Mesenchymal stem cell (in vitro differentiated cells and primary cell): Measurements from ENCODE around the gene FHIT.
"Not testable (repeated sequence)": the region's sequence is repeated elsewhere in the genome, so short reads cannot be mapped to it uniquely, and the experiment has no call there.

ENCODE experiments used
- DNase-seq: peaks from one replicate; pipeline ENCODE4 v3.0.0-alpha.2; 2013
- H2AFZ ChIP-seq: one replicate; pipeline ENCODE4 v1.6.1; 2013; ENCODE audit warnings: low read depth, mild to moderate bottlenecking, control low read depth, inconsistent platforms, low read length, moderate library complexity
- H2AK5ac ChIP-seq: 2 replicates; pipeline ENCODE4 v1.6.1; 2013; ENCODE audit warnings: low read length, moderate library complexity, mild to moderate bottlenecking, inconsistent platforms; ENCODE audit not compliant: severe bottlenecking
- H2BK120ac ChIP-seq: one replicate; pipeline ENCODE4 v1.6.1; 2013; ENCODE audit warnings: low read depth, mild to moderate bottlenecking, inconsistent platforms, low read length, moderate library complexity
- H2BK12ac ChIP-seq, 2 experiments: one replicate each; pipeline ENCODE4 v1.6.1; 2013; ENCODE audit warnings: inconsistent platforms in 2 of 2, low read length in 2 of 2, mild to moderate bottlenecking in 2 of 2, moderate library complexity in 2 of 2, control low read depth in 1 of 2
- H2BK15ac ChIP-seq: one replicate; pipeline ENCODE4 v1.6.1; 2013; ENCODE audit warnings: mild to moderate bottlenecking, low read depth, inconsistent platforms; ENCODE audit not compliant: poor library complexity, severe bottlenecking
- H2BK5ac ChIP-seq: 2 replicates; pipeline ENCODE4 v1.6.1; 2013; ENCODE audit warnings: low read depth, mild to moderate bottlenecking, low read length, control low read depth, inconsistent platforms; ENCODE audit not compliant: poor library complexity, severe bottlenecking
- H3K14ac ChIP-seq, 2 experiments: one replicate each; pipeline ENCODE4 v1.6.1; 2013; ENCODE audit warnings: inconsistent platforms in 2 of 2, low read length in 2 of 2, control low read depth in 1 of 2, mild to moderate bottlenecking in 1 of 2, moderate library complexity in 1 of 2
- H3K18ac ChIP-seq, 2 experiments: one replicate each; pipeline ENCODE4 v1.6.1; 2013; ENCODE audit warnings: inconsistent platforms in 2 of 2, low read length in 2 of 2, control low read depth in 1 of 2, low read depth in 1 of 2, mild to moderate bottlenecking in 1 of 2
- H3K23ac ChIP-seq, 2 experiments: one replicate each; pipeline ENCODE4 v1.6.1; 2013; ENCODE audit warnings: inconsistent platforms in 2 of 2, low read length in 2 of 2, mild to moderate bottlenecking in 2 of 2, moderate library complexity in 2 of 2, control low read depth in 1 of 2
- H3K27ac ChIP-seq: 2 replicates; pipeline ENCODE4 v1.5.1; 2013; ENCODE audit warnings: mild to moderate bottlenecking, moderate library complexity, low read length, control low read depth, inconsistent platforms; ENCODE audit not compliant: poor library complexity, severe bottlenecking
- H3K27me3 ChIP-seq, 2 experiments: 2 replicates each; pipeline versions ENCODE4 v1.6.1 to v1.7.0; 2013; ENCODE audit warnings: low read length in 2 of 2, mild to moderate bottlenecking in 2 of 2, moderate library complexity in 2 of 2, control low read depth in 1 of 2, inconsistent platforms in 1 of 2; ENCODE audit not compliant: control insufficient read depth in 1 of 2, insufficient read depth in 1 of 2
- H3K36me3 ChIP-seq, 2 experiments: 2 replicates each; pipeline versions ENCODE4 v1.6.1 to v1.7.0; 2013; ENCODE audit warnings: low read length in 2 of 2, control low read depth in 1 of 2, inconsistent platforms in 1 of 2, low read depth in 1 of 2, mild to moderate bottlenecking in 1 of 2; ENCODE audit not compliant: insufficient read depth in 2 of 2, control insufficient read depth in 1 of 2
- H3K4ac ChIP-seq, 2 experiments: one replicate each; pipeline ENCODE4 v1.6.1; 2013; ENCODE audit warnings: inconsistent platforms in 2 of 2, low read length in 2 of 2, mild to moderate bottlenecking in 2 of 2, moderate library complexity in 2 of 2, control low read depth in 1 of 2, low read depth in 1 of 2
- H3K4me1 ChIP-seq: 2 replicates; pipeline ENCODE4 v1.6.1; 2013; ENCODE audit warnings: low read depth, low read length, control low read depth; ENCODE audit not compliant: control insufficient read depth, insufficient read depth
- H3K4me2 ChIP-seq: 2 replicates; pipeline ENCODE4 v1.6.1; 2013; ENCODE audit warnings: low read length, mild to moderate bottlenecking, inconsistent platforms; ENCODE audit not compliant: poor library complexity, severe bottlenecking
- H3K4me3 ChIP-seq, 2 experiments: 2 replicates each; pipeline versions ENCODE4 v1.5.1 to v1.7.0; 2013; ENCODE audit warnings: low read length in 2 of 2, mild to moderate bottlenecking in 2 of 2, control low read depth in 1 of 2, low read depth in 1 of 2; ENCODE audit not compliant: insufficient read depth in 1 of 2
- H3K79me1 ChIP-seq: replicated peaks from 2 replicates; pipeline ENCODE4 v1.6.1; 2013; ENCODE audit warnings: mild to moderate bottlenecking, control low read depth, low read length, inconsistent platforms; ENCODE audit not compliant: poor library complexity, severe bottlenecking
- H3K9ac ChIP-seq: 2 replicates; pipeline ENCODE4 v1.7.0; 2013; ENCODE audit warnings: mild to moderate bottlenecking, low read length, moderate library complexity
- H3K9me3 ChIP-seq: 2 replicates; pipeline ENCODE4 v1.7.0; 2013; ENCODE audit warnings: mild to moderate bottlenecking, low read length; ENCODE audit not compliant: control insufficient read depth
- H4K8ac ChIP-seq: one replicate; pipeline ENCODE4 v1.6.1; 2013; ENCODE audit warnings: inconsistent platforms, mild to moderate bottlenecking, low read length, moderate library complexity
- H4K91ac ChIP-seq: one replicate; pipeline ENCODE4 v1.6.1; 2013; ENCODE audit warnings: mild to moderate bottlenecking, low read length, inconsistent platforms
- WGBS: methylation state at CpG from one replicate; pipeline ENCODE4 v1.1.7; 2013; ENCODE audit warnings: mixed read lengths; 5-methylcytosine and 5-hydroxymethylcytosine counted together

Gene FHIT

DNA sequence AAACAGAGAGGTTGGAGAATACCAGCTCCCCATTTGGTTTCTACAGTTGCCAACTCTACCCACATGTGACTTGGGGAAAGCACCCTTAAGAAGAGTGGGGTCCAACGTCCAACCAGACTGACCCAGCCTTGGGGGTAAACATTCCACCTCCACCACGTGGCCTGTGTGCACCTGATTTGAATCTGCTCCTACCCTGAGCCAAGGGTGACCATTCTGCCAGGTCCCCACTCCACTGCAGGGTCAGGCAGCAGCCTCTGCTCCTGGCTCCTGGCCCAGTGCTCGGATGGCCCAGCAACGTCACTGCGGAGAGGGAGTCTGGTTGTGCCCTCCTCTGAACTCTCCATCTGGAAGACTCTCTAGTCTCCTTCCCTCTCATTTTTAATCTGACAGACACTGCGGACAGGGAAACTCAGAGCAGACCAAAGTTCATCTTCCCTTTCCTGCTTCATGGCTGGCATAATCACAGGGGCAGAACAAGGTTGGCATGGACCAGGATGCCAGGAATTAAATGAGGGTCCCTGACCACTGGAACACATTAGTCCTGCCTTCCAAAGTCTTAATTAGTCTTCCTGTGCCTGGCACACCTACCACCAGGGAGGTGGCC, 29.4 kb downstream of the FHIT start:
- Histone ChIP-seq H3K27ac (no peak overlapping the region), H2BK15ac (no peak overlapping the region), H3K4me3 (no peak overlapping the region), H4K91ac (no peak overlapping the region), H3K9ac (no peak overlapping the region), H3K18ac (no peak overlapping the region), H3K36me3 (peaks cover 0 to 3% of the 10 kb centered on the region in 2 experiments), H3K79me1 (peaks cover 5% of the 10 kb centered on the region), H3K9me3 (peaks cover 3% of the 10 kb centered on the region), H2BK12ac (no peak overlapping the region), H2BK5ac (no peak overlapping the region), H4K8ac (no peak overlapping the region), H3K27me3 (no peaks in the 10 kb centered on the region), H2BK120ac (no peak overlapping the region), H3K4me1 (no peaks in the 10 kb centered on the region), H2AFZ (no peak overlapping the region), H3K4me2 (no peak overlapping the region), H3K14ac (no peak overlapping the region), H3K4ac (no peak overlapping the region), H3K23ac (no peak overlapping the region), H2AK5ac (no peak overlapping the region)
- WGBS = 73% methylated on average over 6 of the region's 6 CpGs
- DNase-seq = no peak

DNA sequence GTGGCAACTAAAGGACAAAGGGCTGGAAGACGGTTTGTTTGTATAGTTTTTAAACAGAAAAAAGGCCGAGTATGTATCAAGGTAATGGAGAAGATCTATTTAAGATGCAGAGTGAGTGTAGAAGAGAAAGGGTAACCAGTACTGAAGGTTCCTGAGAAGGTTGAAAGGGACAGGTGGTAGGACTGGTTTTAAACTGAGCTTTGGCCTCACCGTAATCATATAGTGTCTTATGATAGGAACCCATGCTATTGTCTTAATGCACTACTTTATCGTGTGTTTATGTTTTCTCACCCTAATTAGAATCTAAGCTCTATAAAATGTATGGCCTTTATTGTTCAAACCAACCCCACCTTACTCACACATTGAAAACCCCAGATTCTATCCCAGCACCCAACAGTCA, 32.7 kb downstream of the FHIT start:
- Histone ChIP-seq H3K27ac (no peak overlapping the region), H3K9ac (no peak overlapping the region), H3K4me2 (no peak overlapping the region), H3K14ac (no peak overlapping the region), H4K8ac (no peak overlapping the region), H2BK120ac (no peak overlapping the region), H2AK5ac (no peak overlapping the region), H2AFZ (no peak overlapping the region), H2BK15ac (no peak overlapping the region), H3K36me3 (peaks cover 0 to 3% of the 10 kb centered on the region in 2 experiments), H3K27me3 (no peaks in the 10 kb centered on the region), H3K4me1 (no peaks in the 10 kb centered on the region), H3K23ac (no peak overlapping the region), H3K18ac (no peak overlapping the region), H3K9me3 (peaks cover 3% of the 10 kb centered on the region), H2BK5ac (no peak overlapping the region), H2BK12ac (no peak overlapping the region), H3K79me1 (peaks cover 5% of the 10 kb centered on the region), H3K4me3 (no peak overlapping the region), H4K91ac (no peak overlapping the region), H3K4ac (no peak overlapping the region)
- DNase-seq = no peak
- WGBS = 86% methylated on average over 2 of the region's 4 CpGs

DNA sequence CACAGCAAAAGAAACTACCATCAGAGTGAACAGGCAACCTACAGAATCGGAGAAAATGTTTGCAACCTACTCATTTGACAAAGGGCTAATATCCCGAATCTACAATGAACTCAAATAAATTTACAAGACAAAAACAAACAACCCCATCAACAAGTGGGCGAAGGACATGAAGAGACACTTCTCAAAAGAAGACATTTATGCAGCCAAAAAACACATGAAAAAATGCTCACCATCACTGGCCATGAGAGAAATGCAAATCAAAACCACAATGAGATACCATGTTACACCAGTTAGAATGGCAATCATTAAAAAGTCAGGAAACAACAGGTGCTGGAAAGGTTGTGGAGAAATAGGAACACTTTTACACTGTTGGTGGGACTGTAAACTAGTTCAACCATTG, 35.1 kb downstream of the FHIT start:
- not testable (repeated sequence) for H2BK15ac ChIP-seq, H3K4me1 ChIP-seq, H3K9me3 ChIP-seq, H2AFZ ChIP-seq, H3K23ac ChIP-seq, H3K27ac ChIP-seq, H2BK5ac ChIP-seq, H3K4me2 ChIP-seq, H3K27me3 ChIP-seq, H2BK12ac ChIP-seq, DNase-seq, H4K8ac ChIP-seq, H3K4ac ChIP-seq, H4K91ac ChIP-seq, H3K4me3 ChIP-seq, H2AK5ac ChIP-seq, H3K14ac ChIP-seq, H3K36me3 ChIP-seq, H3K18ac ChIP-seq, H3K9ac ChIP-seq, H3K79me1 ChIP-seq, H2BK120ac ChIP-seq
- WGBS = 77% methylated on average over 3 of the region's 3 CpGs

DNA sequence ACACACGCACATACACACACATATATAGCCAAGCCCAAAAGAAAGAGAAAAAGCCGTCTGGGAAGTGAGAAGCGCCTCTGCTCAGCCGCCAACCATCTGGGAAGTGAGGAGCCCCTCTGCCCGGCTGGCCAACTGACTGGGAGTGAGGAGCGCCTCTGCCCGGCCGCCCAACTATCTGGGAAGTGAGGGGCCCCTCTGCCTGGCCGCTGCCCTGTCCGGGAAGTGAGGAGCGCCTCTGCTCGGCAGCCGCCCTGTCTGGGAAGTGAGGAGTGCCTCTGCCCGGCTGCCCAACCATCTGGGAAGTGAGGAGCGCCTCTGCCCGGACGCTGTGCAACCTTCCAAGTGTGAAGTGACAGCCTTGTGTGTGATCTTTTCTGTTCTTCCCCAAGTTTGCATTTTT, 49.2 kb downstream of the FHIT start:
- no peak overlapping the region for H3K4ac ChIP-seq
- H2BK120ac ChIP-seq = no peak overlapping the region
- no peak overlapping the region for H3K14ac ChIP-seq
- no peak overlapping the region for H3K9ac ChIP-seq
- no peak overlapping the region for H2BK15ac ChIP-seq
- no peak for DNase-seq
- H2BK5ac ChIP-seq = no peak overlapping the region
- H3K4me2 ChIP-seq = no peak overlapping the region
- no peaks in the 10 kb centered on the region for H3K36me3 ChIP-seq
- H3K23ac ChIP-seq = no peak overlapping the region
- no peak overlapping the region for H3K27ac ChIP-seq
- no peak overlapping the region for H2AK5ac ChIP-seq
- H3K18ac ChIP-seq = no peak overlapping the region
- H2AFZ ChIP-seq = no peak overlapping the region
- H3K9me3 ChIP-seq = no peaks in the 10 kb centered on the region
- no peak overlapping the region for H4K91ac ChIP-seq
- H4K8ac ChIP-seq = no peak overlapping the region
- no peaks in the 10 kb centered on the region for H3K79me1 ChIP-seq
- no peak overlapping the region for H3K4me3 ChIP-seq
- no peaks in the 10 kb centered on the region for H3K4me1 ChIP-seq
- H2BK12ac ChIP-seq = no peak overlapping the region
- WGBS = 89% methylated on average over 17 of the region's 17 CpGs
- H3K27me3 ChIP-seq = no peaks in the 10 kb centered on the region
